ENCODE data around the gene CLINT1. TPM values are rescaled to one million over a fixed set of nuclear protein-coding genes. Genes with fewer than 3 reads are reported as not detected.

The CLINT1 gene
- total RNA-seq, 3 donors from 2014 or later, result 90.8 to 131 (median 127) TPM

DNA sequence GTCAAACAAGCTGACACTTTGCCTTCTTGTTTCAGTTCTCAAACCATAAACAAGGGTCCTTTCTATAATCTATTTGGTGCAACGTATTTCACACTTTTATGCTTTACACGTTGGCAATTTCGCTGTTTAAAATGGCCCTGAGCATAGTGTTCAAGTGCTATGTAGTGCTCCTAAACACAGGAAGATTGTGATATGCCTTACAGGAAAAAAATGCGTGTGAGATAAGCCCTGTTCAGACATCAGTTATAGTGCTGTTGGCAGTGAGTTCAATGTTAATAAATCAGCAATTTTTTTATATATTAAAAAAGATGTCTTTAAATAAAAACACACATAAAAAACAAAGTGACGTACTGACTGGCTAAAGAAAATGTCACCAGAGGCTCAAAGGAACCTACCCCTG, 23.9 kb downstream of the CLINT1 start:
- Histone ChIP-seq H3K36me3 (ENCODE audit: low read depth) (no peaks in the 10 kb centered on the region), H3K4me3 (no peak overlapping the region), H3K4me1 (ENCODE audit: low read depth) (peaks cover 3% of the 10 kb centered on the region), H3K9me3 (no peaks in the 10 kb centered on the region)
- TF ChIP-seq, protein P1, sequence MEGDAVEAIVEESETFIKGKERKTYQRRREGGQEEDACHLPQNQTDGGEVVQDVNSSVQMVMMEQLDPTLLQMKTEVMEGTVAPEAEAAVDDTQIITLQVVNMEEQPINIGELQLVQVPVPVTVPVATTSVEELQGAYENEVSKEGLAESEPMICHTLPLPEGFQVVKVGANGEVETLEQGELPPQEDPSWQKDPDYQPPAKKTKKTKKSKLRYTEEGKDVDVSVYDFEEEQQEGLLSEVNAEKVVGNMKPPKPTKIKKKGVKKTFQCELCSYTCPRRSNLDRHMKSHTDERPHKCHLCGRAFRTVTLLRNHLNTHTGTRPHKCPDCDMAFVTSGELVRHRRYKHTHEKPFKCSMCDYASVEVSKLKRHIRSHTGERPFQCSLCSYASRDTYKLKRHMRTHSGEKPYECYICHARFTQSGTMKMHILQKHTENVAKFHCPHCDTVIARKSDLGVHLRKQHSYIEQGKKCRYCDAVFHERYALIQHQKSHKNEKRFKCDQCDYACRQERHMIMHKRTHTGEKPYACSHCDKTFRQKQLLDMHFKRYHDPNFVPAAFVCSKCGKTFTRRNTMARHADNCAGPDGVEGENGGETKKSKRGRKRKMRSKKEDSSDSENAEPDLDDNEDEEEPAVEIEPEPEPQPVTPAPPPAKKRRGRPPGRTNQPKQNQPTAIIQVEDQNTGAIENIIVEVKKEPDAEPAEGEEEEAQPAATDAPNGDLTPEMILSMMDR (IDR thresholded peaks at IDR 0.05), result no peak
- DNase-seq (no peak), ATAC-seq (no peak)
- intact Hi-C loops (cut with DNase I, micrococcal nuclease), result no loop called here

- intact Hi-C loops (cut with DNase I, micrococcal nuclease), result no loop called here
- ATAC-seq (peak; percentile 69), DNase-seq (no peak)
- H3K4me1 ChIP-seq (ENCODE audit: low read depth), result peaks cover 12% of the 10 kb centered on the region
- H3K4me3 ChIP-seq, result no peak overlapping the region
- TF ChIP-seq, protein P1 (IDR thresholded peaks at IDR 0.05), result no peak
- no peaks in the 10 kb centered on the region for H3K36me3 ChIP-seq (ENCODE audit: low read depth)
- no peaks in the 10 kb centered on the region for H3K9me3 ChIP-seq
Measured at GRCh38 chr5:157828944-157829639, 29.9 kb downstream of the CLINT1 start.

DNA sequence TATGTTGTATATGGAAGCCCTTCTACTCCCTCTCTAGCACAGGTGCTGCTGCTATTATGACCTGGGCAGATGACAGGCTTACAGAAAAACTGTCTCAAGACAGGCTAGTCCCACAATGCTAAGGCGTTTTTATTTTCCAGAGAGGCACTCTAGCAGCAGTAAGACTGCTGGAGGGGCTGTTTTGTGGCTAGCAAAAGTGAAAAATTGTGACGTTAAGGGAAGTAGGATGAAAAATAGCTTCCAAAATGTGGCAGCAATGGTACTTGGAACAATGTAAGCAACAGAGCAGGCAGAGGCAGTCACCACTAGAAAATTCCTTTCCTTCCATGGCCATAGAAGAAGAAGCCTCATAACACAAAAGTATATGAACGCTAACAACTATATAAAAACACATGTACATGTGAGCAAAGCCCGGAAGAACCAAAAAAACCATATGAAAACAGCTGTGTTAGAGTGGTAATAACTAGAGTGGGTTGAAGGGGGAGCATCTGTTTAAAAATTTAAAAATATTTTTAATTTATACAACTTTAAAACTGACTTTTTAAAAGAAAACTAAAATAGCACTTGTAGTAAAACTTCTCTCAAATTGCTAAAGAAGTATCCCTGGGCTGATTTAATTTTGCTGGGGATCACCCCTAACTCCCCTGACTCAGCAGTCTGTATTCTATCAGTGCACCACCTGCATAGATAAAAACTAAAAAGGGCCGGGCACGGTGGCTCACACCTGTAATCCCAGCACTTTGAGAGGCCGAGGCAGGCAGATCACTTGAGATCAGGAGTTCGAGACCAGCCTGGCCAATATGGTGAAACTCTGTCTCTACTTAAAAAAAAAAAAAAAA, 30.6 kb downstream of the CLINT1 start:
- Histone ChIP-seq H3K4me3 (no peak overlapping the region), H3K9me3 (no peaks in the 10 kb centered on the region), H3K36me3 (ENCODE audit: low read depth) (no peaks in the 10 kb centered on the region), H3K4me1 (ENCODE audit: low read depth) (peaks cover 12% of the 10 kb centered on the region)
- ATAC-seq (peak; percentile 23), DNase-seq (no peak)
- TF ChIP-seq, protein P1 (IDR thresholded peaks at IDR 0.05), result no peak
- intact Hi-C loops (cut with DNase I, micrococcal nuclease), result no loop called here

DNA sequence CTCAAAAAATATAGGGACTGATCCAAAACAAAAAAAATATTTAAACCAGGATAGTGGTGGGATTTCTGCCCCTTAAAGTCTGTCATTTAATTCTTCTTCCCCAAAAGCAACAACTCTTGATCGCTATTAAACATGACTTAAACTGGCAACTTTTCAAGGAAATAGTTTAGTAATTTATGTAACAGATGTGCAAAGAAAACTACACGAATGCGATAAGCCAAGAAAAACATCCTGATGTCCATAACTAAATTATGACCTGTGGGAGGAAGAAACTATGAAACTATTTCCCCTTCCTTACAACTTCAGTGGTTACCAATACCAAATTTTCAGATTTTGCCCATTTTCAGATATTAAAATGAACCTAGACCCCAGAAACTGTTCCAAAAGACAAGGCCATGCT, 31.5 kb downstream of the CLINT1 start:
- intact Hi-C loops (cut with DNase I, micrococcal nuclease), result no loop called here
- Histone ChIP-seq H3K36me3 (ENCODE audit: low read depth) (no peaks in the 10 kb centered on the region), H3K4me3 (no peak overlapping the region), H3K4me1 (ENCODE audit: low read depth) (peaks cover 14% of the 10 kb centered on the region), H3K9me3 (no peaks in the 10 kb centered on the region)
- DNase-seq, result no peak
- TF ChIP-seq, protein P1 (IDR thresholded peaks at IDR 0.05), result no peak
- ATAC-seq, result no peak

- intact Hi-C loops (cut with DNase I, micrococcal nuclease), result no loop called here
- ATAC-seq (no peak), DNase-seq (no peak)
- Histone ChIP-seq H3K4me3 (no peak overlapping the region), H3K9me3 (no peaks in the 10 kb centered on the region), H3K4me1 (ENCODE audit: low read depth) (peaks cover 23% of the 10 kb centered on the region), H3K36me3 (ENCODE audit: low read depth) (no peaks in the 10 kb centered on the region)
- TF ChIP-seq, protein P1 (IDR thresholded peaks at IDR 0.05), result no peak
Measured at GRCh38 chr5:157823655-157824054, 35.3 kb downstream of the CLINT1 start.
